ENCODE data around the gene GLDN.
"Not testable (repeated sequence)": the region's sequence is repeated elsewhere in the genome, so short reads cannot be mapped to it uniquely, and the experiment has no call there.

GLDN gene

DNA sequence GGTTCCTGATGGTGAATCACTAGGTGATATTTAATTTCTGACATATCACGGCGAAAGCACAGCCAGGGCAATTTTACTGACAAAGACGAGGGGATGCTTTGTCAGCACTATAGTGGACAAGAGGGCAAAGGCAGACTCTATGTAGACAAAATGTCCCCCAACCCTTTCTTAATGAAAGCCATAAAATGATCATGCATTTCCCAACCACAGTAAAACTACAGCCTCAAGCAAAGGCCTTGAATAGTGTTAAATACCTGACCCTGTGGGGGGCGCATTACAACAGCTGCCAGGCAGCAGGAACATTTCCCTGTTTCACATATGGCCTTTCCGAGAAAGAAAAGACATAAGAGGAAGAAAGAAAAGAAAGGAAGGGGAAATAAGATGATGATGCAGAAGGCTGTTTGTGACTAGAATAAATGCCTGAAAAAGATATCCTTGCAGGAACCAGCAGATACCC, 49.5 kb downstream of the GLDN start:
- DNase-seq, result no peak

- DNase-seq, result no peak
These were observed 55.5 kb downstream of the GLDN start for GRCh38 chr15:51396921-51397320.

- no peak for DNase-seq
These were observed 57.2 kb downstream of the GLDN start for GRCh38 chr15:51398626-51399025.

- no peak for DNase-seq
These were observed 59.8 kb downstream of the GLDN start for GRCh38 chr15:51401051-51401780.

DNA sequence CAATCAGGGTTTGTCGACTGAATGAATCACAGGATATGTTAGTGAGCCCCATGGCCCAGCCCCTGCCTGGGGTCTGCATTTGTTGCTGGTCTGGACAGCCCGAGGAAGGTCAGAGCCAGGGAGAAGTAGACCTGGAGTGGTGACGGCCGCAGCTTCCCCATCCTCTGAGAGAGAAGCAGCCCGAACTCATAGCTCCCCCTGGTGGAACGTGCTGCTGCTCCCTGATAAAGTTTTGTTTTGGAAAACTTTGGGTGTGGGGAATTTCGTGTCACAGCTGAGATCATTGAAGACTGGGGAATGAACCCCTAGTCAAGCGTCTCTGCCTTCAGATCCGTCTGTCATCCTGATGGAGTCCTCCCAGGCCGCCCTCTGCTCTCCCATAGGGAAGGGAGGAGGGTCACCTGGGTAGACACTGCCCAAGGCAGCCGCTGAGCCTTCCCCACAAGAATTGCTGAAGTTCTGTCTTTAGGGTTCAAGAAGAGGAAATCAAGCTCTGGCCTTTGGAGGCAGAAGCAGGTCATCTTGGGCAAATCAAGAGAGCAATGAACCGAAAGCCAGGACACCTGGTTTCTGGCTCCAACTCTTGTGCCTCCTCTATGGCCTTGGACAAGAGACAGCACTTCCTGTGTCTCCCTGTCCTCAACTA, 60.5 kb downstream of the GLDN start:
- peak; percentile 3 for DNase-seq

DNA sequence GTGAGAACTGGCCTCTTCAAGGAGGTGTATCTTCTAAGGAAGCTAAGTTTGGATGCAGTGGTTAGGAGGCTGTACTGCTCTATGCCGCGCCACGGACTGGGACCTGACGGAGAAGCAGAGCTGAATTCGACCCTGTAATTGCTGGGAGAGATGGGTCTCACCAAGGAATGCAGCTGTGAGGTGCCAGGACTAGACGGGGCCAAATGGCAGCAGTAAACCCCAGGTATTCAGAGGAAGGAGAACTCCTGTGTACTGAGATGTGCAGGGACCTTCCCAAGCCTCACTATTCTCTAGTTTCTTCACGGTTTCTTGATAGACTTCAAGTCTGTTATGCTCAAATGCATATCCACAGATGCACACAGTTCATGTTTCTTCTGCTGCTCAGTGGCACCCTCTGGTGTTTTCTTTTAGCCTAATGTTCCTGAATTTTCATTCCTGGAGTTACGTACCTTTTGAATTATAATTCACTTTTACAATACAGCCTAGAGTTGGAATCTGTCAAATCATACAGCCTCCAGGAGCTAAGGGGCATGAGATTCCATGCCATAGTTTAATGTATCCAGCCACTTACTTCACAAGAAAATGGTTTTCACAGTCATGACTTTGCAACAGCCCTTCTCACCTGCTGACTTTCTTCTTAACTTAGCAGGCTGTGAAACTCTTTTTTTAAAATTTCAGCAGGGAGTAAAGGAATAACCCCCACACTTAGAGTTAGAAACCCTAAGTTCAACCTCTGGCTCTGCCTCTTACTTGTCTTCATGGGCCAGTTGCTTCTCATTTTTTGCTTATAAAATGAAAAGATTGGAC, 61.8 kb downstream of the GLDN start:
- peak; percentile 8 for DNase-seq

- DNase-seq, result no peak
These were observed 62.7 kb downstream of the GLDN start for GRCh38 chr15:51403946-51404695.

DNA sequence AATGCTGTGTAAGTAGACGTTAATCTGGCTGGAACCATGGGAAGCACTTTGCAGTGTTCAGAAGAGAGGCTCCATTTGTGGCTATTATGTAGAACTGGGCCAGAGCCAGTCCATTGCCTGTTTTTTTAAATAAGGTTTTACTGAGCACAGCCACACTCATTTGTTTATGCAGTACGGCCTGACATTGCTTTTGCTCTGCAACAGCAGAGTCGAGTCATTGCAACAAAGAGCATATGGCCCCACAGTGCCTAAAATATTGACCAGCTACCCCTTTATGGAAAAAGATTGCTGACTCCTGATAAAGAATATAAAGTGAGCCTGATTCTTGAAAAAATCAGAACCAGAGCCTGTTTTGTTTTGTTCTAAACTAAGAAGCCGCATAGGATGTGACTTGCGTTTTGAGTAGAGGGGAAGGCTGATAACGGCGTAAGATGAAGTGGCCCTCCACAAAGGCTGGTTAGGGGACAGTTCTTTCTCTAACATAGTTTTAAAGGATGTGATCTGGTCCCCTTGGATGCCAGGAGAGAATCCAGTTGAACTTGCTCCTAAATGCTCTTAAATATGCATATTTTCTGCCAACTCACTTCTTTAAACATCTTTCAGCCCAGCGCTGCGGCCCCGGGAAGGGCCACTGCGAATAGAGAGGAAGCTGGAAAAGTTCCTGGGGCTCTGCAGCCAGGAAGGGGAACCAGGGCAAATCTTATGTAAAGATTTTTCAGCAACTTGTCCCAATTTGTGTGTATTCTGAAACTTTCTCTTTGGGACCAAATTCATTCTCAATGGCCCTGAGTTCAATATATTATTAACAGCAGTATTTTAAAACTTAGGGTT, 64.5 kb downstream of the GLDN start:
- DNase-seq, result no peak

GRCh38 chr15:51414256-51414860, 72.9 kb downstream of the GLDN start:
- DNase-seq, result no peak

- DNase-seq, result no peak
These were observed 74.7 kb downstream of the GLDN start for GRCh38 chr15:51416129-51416528.

DNA sequence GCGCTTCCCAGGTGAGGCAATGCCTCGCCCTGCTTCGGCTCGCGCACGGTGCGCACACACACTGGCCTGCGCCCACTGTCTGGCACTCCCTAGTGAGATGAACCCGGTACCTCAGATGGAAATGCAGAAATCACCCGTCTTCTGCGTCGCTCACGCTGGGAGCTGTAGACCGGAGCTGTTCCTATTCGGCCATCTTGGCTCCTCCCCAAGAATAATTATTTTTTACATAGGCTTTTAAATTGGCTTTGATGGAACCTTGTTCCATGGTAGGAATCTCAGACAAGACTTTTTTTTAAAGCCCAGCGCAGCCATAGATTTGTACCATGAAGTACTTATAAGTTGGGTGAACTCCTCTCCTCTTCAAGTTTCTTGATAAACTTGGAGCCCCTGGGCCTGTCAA, 81.6 kb downstream of the GLDN start:
- not testable (repeated sequence) for DNase-seq

DNA sequence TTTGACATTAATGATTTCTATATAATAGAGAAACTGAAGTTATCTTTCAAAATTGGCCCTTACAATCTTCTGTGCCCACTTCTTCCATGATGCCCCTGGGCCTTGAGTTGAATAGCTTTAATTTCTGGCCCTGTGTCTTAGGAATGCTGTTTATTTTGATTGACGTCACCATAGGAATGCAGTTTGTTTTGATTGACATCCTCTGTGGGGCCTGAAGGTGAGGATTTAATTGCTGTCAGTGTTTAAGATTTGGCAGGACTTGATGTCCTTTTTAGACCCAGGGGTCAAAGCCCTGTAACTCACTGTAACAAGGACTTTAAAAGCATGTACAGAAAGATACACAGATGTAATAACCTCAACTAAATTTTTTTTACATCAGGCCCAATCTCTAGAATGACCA, 83.3 kb downstream of the GLDN start:
- no peak for DNase-seq

- no peak for DNase-seq
These were observed 84.1 kb downstream of the GLDN start for GRCh38 chr15:51425517-51426040.

DNA sequence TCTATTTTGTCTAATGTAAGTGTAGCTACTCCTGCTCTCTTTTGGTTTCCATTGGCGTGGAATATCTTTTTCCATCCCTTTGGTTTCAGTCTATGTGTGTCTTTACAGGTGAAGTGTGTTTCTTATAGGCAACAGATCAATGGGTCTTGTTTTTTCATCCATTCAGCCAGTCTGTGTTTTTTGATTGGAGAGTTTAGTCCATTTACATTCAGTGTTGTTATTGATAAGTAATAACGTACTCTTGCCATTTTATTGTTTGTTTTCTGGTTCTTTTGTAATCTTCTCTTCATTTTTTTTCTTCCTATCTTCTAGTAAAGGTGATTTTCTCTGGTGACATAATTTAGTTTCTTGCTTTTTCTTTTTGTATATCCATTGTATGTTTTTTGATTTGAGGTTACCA, 97.1 kb downstream of the GLDN start:
- no peak for DNase-seq

- no peak for DNase-seq
These were observed 101.9 kb downstream of the GLDN start for GRCh38 chr15:51443282-51443914.

DNA sequence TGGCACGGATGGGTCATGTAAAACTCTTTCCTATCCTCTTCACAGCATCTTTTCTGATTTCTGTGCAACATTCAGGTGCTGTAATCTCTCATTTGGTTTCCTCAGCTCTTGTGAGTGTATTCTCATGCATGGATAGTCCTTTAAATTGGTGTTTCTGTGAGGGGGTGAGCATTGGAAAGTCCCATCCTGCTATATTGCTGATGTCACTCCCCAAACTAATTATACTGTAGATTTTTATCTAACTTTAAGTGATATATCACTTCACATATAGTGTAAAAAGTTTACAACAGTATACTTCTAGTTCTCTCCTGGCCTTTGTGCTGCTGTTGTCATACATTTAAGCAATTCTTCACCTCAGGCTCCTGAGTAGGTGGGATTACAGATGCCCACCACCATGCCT, 102.7 kb downstream of the GLDN start:
- DNase-seq, result no peak

- no peak for DNase-seq
These were observed 103.4 kb downstream of the GLDN start for GRCh38 chr15:51444807-51445206.

DNA sequence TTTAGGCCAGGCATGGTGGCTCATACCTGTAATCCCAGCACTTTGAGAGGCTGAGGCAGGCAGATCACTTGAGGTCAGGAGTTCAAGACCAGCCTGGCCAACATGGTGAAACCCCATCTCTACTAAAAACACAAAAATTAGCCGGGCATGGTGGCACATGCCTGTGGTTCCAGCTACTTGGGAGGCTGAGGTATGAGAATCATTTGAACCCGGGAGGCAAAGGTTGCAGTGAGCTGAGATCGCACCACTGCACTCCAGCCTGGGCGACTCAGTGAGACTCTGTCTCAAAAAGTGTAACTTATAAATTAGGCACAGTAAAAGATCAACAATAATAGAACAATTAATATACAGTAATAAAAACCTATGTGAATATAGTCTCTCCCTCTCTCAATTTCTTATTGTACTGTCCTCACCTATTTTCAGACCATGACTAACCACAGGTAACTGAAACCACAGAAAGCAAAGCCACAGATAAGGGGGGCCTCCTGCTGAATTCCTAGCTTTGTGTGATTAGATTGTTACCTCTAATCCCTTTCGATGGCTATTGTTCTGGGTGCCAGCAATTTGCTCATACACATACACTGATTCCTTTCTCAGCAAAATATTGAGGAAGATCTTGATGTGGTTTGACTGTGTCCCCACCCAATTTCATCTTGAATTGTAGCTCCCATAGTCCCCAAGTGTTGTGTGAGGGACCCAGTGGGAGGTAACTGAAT, 104.7 kb downstream of the GLDN start:
- not testable (repeated sequence) for DNase-seq

GRCh38 chr15:51447855-51448621, 106.6 kb downstream of the GLDN start:
- no peak for DNase-seq
